ENCODE measurements around the gene HOXC13.

HOXC13 gene

GRCh38 chr12:53970451-53970850, 31.8 kb downstream of the HOXC13 start:
- H3K36me3 ChIP-seq (replicated peaks), result no peaks in the 10 kb centered on the region
- no peak for DNase-seq
- H3K4me3 ChIP-seq (ENCODE audit: low read depth, low read length), result no peak overlapping the region
- H3K27me3 ChIP-seq (replicated peaks), result peaks cover 95% of the 10 kb centered on the region
- no peak overlapping the region for H3K27ac ChIP-seq
- TF ChIP-seq CTCF (IDR thresholded peaks at IDR 0.05; ENCODE audit: low read depth, low read length, missing control alignments), result no peak
- in situ Hi-C loops (cut with HindIII; ENCODE audit: low pct_ligation_motif_present, low sequenced_read_pairs), result no loop called here

GRCh38 chr12:53971129-53971528, 32.5 kb downstream of the HOXC13 start:
- in situ Hi-C loops (cut with HindIII; ENCODE audit: low pct_ligation_motif_present, low sequenced_read_pairs), result no loop called here
- DNase-seq, result no peak
- Histone ChIP-seq H3K36me3 (replicated peaks) (no peaks in the 10 kb centered on the region), H3K27me3 (replicated peaks) (peaks cover 94% of the 10 kb centered on the region), H3K27ac (no peak overlapping the region), H3K4me3 (ENCODE audit: low read depth, low read length) (no peak overlapping the region)
- TF ChIP-seq CTCF (IDR thresholded peaks at IDR 0.05; ENCODE audit: low read depth, low read length, missing control alignments), result no peak

- no peak overlapping the region for H3K4me3 ChIP-seq (ENCODE audit: low read depth, low read length)
- no peak for TF ChIP-seq CTCF (IDR thresholded peaks at IDR 0.05; ENCODE audit: low read depth, low read length, missing control alignments)
Measured at GRCh38 chr12:53971686-53972085, 33.1 kb downstream of the HOXC13 start.

GRCh38 chr12:53972152-53972702, 33.6 kb downstream of the HOXC13 start:
- TF ChIP-seq CTCF (IDR thresholded peaks at IDR 0.05; ENCODE audit: low read depth, low read length, missing control alignments), result no peak
- no peak for DNase-seq
- Histone ChIP-seq H3K27me3 (replicated peaks) (peaks cover 93% of the 10 kb centered on the region), H3K27ac (no peak overlapping the region), H3K4me3 (ENCODE audit: low read depth, low read length) (no peak overlapping the region), H3K36me3 (replicated peaks) (no peaks in the 10 kb centered on the region)
- in situ Hi-C loops (cut with HindIII; ENCODE audit: low pct_ligation_motif_present, low sequenced_read_pairs), result no loop called here

More at GRCh38 chr12:53971686-53972085, 33.1 kb downstream of the HOXC13 start:
- Histone ChIP-seq H3K36me3 (replicated peaks) (no peaks in the 10 kb centered on the region), H3K27me3 (replicated peaks) (peaks cover 93% of the 10 kb centered on the region), H3K27ac (no peak overlapping the region)
- DNase-seq, result no peak
- in situ Hi-C loops (cut with HindIII; ENCODE audit: low pct_ligation_motif_present, low sequenced_read_pairs), result no loop called here

GRCh38 chr12:53972722-53973235, 34.1 kb downstream of the HOXC13 start, which contains the start of gene HOXC11:
Gene HOXC11, plus strand, starts transcription at chr12:53973126. Its CDS starts 116 bp downstream, at chr12:53973242.
- no peak within 1 kb of the TSS for H3K4me3 ChIP-seq (ENCODE audit: low read depth, low read length)
- in situ Hi-C loops (cut with HindIII; ENCODE audit: low pct_ligation_motif_present, low sequenced_read_pairs), result no loop called here
- H3K27me3 ChIP-seq (replicated peaks), result peaks cover 93% of the 10 kb centered on the region
- H3K36me3 ChIP-seq (replicated peaks), result no peaks in the 10 kb centered on the region
- DNase-seq, result no peak
- H3K27ac ChIP-seq, result no peak within 1 kb of the TSS
- TF ChIP-seq CTCF (IDR thresholded peaks at IDR 0.05; ENCODE audit: low read depth, low read length, missing control alignments), result no peak

All from brain microvascular endothelial cell (primary cell).